GM21367 (cell line): ENCODE results near the gene LRIG3.

Experiments used
- ATAC-seq: cut with Tn5 transposase; IDR thresholded peaks from one replicate; pipeline ENCODE4 v1.9.1; 2021; ENCODE audit not compliant: unreplicated experiment

Gene LRIG3

GRCh38 chr12:58932806-58933681 lies 12.7 kb upstream of the LRIG3 start:
- ATAC-seq = no peak

GRCh38 chr12:58931518-58931917 lies 11.2 kb upstream of the LRIG3 start:
- ATAC-seq = no peak

- ATAC-seq = no peak
Observed at GRCh38 chr12:58930770-58931324, 10.5 kb upstream of the LRIG3 start.

- no peak for ATAC-seq
Observed at GRCh38 chr12:58927120-58927519, 6.8 kb upstream of the LRIG3 start.

GRCh38 chr12:58926586-58926985 lies 6.3 kb upstream of the LRIG3 start:
- ATAC-seq = no peak

GRCh38 chr12:58925751-58926150 lies 5.4 kb upstream of the LRIG3 start:
- ATAC-seq = no peak

GRCh38 chr12:58925111-58925611 lies 4.9 kb upstream of the LRIG3 start:
- no peak for ATAC-seq

- ATAC-seq = no peak
Observed at GRCh38 chr12:58924652-58925051, 4.3 kb upstream of the LRIG3 start.

GRCh38 chr12:58923781-58924180 lies 3.5 kb upstream of the LRIG3 start:
- no peak for ATAC-seq

GRCh38 chr12:58922849-58923248 lies 2.5 kb upstream of the LRIG3 start:
- ATAC-seq = no peak

- no peak for ATAC-seq
Observed at GRCh38 chr12:58920961-58921861, 907 bp upstream of the LRIG3 start.

GRCh38 chr12:58919231-58920101 lies 838 bp downstream of the LRIG3 start:
- no peak for ATAC-seq

- ATAC-seq = no peak
Observed at GRCh38 chr12:58918469-58918844, 1.8 kb downstream of the LRIG3 start.

GRCh38 chr12:58917699-58918468 lies 2.4 kb downstream of the LRIG3 start:
- no peak for ATAC-seq

- ATAC-seq = no peak
Observed at GRCh38 chr12:58916921-58917511, 3.3 kb downstream of the LRIG3 start.

- no peak for ATAC-seq
Observed at GRCh38 chr12:58916161-58916621, 4.1 kb downstream of the LRIG3 start.

- ATAC-seq = no peak
Observed at GRCh38 chr12:58915634-58916033, 4.7 kb downstream of the LRIG3 start.

GRCh38 chr12:58915037-58915436 lies 5.3 kb downstream of the LRIG3 start:
- no peak for ATAC-seq

GRCh38 chr12:58914457-58914856 lies 5.8 kb downstream of the LRIG3 start:
- no peak for ATAC-seq
